ENCODE measurements around the gene ARHGAP23.
A peak's percentile ranks its signal among the peaks of the same experiment; 100 is the strongest.
"Not testable (repeated sequence)": the region's sequence is repeated elsewhere in the genome, so short reads cannot be mapped to it uniquely, and the experiment has no call there.

ARHGAP23 gene

GRCh38 chr17:38492067-38493040 is 64.1 kb downstream of the ARHGAP23 start:
- in situ Hi-C loops (cut with HindIII; ENCODE audit: low pct_ligation_motif_present, low sequenced_read_pairs); H3K27ac ChIP-seq; H3K4me3 ChIP-seq (ENCODE audit: low read depth, low read length); H3K27me3 ChIP-seq (replicated peaks): not testable (repeated sequence)
- peak; percentile 76 for TF ChIP-seq CTCF (IDR thresholded peaks at IDR 0.05; ENCODE audit: low read depth, low read length, missing control alignments)
- peaks cover 50% of the 10 kb centered on the region for H3K36me3 ChIP-seq (replicated peaks)
- peak; percentile 93 for DNase-seq

DNA sequence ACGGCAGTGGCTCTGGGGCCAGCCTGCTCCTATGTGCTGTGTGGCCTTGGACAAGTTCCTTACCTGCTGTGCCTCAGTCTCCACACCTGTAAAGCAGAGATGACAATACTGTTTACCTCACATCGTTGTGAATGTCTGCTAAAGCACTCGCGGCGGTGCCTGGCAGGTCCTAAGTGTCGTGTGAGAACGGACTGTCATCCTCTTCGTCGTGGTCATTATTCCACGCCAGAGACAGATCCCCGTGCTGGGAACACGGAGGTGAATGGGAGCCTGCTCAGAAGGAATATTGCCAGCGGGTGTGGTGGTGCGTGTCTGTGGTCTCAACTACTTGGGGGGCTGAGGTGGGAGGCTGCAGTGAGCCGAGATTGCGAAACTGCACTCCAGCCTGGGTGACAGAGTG is 65.9 kb downstream of the ARHGAP23 start:
- H3K4me3 ChIP-seq (ENCODE audit: low read depth, low read length); DNase-seq; H3K27me3 ChIP-seq (replicated peaks); H3K27ac ChIP-seq; in situ Hi-C loops (cut with HindIII; ENCODE audit: low pct_ligation_motif_present, low sequenced_read_pairs): not testable (repeated sequence)
- H3K36me3 ChIP-seq (replicated peaks), result peaks cover 55% of the 10 kb centered on the region

DNA sequence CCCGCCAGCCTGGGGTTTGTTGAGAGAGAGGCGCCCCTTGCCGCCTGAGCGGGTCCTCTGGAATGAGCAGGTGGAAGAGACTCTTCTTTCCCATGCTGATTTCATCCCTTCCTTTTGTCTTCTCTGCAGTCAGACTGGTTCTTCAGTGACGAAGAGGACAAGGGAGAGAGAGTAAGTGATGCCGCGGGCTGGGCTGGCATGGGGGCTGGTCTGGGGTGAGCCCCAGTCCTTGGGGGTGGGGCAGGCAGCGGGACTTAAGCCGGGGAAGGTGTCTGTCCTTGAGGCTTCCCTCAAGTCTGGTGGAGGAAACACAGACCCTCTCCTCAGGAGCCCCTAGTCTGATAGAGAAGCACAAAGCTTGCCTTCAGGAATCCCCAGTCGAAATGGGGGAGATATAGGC is 69.4 kb downstream of the ARHGAP23 start:
- H3K36me3 ChIP-seq (replicated peaks), result peaks cover 51% of the 10 kb centered on the region
- H3K4me3 ChIP-seq (ENCODE audit: low read depth, low read length); DNase-seq; H3K27ac ChIP-seq; H3K27me3 ChIP-seq (replicated peaks); in situ Hi-C loops (cut with HindIII; ENCODE audit: low pct_ligation_motif_present, low sequenced_read_pairs): not testable (repeated sequence)

DNA sequence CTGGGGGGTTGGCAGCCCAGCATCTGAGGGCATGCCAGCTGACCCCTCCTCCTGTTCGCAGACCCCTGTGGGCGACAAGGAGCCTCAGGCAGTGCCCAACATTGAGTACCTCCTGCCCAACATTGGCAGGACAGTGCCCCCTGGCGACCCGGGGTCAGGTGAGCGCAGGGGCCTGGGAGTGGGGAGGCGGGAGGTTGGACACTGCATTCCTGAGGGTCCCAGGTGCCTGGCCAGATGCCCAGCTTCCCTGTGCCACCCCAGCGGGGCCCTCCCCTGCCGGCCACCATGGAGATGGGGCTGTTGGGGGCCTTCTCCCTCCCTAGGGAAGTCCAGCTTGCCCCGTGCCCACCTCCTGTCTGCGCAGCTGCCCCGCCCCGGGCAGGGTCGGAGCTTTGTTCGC is 70.1 kb downstream of the ARHGAP23 start:
- peak; percentile 9 for TF ChIP-seq CTCF (IDR thresholded peaks at IDR 0.05; ENCODE audit: low read depth, low read length, missing control alignments)
- in situ Hi-C loops (cut with HindIII; ENCODE audit: low pct_ligation_motif_present, low sequenced_read_pairs), result no loop called here
- no peak for DNase-seq
- no peaks in the 10 kb centered on the region for H3K27me3 ChIP-seq (replicated peaks)
- no peak overlapping the region for H3K27ac ChIP-seq
- H3K4me3 ChIP-seq (ENCODE audit: low read depth, low read length), result no peak overlapping the region
- peaks cover 53% of the 10 kb centered on the region for H3K36me3 ChIP-seq (replicated peaks)

DNA sequence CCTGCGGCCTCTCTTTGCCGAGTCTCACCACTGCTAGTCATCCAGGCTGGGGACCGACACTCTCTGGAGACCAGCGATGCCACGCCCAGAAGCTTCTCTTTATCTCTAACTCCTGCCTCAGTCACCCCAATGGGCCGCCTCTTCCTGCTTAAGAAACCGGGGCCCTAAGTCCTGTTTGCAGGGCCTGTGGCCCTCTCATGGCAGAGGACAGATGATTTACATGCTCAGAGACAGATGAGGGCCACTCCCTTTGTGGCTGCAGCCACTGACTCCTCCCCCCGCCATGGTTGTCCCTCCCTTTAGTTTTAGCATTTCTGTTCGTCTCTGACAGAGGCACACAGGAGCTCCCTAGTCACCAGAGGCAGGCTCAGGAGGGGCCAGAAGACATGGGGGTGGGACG is 71.0 kb downstream of the ARHGAP23 start:
- peaks cover 53% of the 10 kb centered on the region for H3K36me3 ChIP-seq (replicated peaks)
- in situ Hi-C loops (cut with HindIII; ENCODE audit: low pct_ligation_motif_present, low sequenced_read_pairs); DNase-seq: not testable (repeated sequence)

GRCh38 chr17:38501718-38502117 is 73.5 kb downstream of the ARHGAP23 start:
- H3K27me3 ChIP-seq (replicated peaks); in situ Hi-C loops (cut with HindIII; ENCODE audit: low pct_ligation_motif_present, low sequenced_read_pairs); H3K4me3 ChIP-seq (ENCODE audit: low read depth, low read length); DNase-seq; H3K27ac ChIP-seq: not testable (repeated sequence)
- peaks cover 62% of the 10 kb centered on the region for H3K36me3 ChIP-seq (replicated peaks)

More for the DNA sequence above, 71.0 kb downstream of the ARHGAP23 start:
- not testable (repeated sequence) for H3K27me3 ChIP-seq (replicated peaks); H3K4me3 ChIP-seq (ENCODE audit: low read depth, low read length); H3K27ac ChIP-seq

DNA sequence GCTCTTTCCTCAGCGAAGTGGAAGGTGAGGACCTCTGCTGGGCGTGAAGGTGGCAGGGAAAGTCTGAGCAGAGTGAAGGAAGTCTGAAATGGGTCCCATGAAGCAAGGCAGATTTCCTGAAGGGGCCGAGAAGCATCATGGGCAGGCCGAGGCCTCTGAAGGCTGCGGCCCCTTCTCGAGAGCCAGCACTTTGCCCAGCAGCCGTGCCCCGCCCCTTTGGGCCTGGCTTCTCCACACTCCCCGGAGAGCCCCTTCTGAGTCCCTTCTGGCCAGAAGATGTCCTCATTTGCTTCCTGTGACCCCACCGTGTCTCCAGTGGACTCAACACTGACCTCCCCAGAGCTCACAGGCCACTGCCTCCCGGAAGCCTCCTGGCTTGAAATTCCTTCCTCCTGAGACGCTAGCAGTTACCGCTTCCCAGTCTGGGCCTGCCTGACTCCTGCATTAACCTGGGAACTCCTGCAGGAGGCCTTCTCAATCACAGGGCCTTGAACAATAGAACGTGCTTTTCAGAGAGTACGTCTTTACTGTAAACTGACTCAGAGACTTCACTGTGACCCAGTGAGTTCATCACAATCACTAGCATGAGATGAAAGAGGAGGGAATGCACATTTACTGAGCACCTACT is 75.1 kb downstream of the ARHGAP23 start:
- in situ Hi-C loops (cut with HindIII; ENCODE audit: low pct_ligation_motif_present, low sequenced_read_pairs), result not testable (repeated sequence)

DNA sequence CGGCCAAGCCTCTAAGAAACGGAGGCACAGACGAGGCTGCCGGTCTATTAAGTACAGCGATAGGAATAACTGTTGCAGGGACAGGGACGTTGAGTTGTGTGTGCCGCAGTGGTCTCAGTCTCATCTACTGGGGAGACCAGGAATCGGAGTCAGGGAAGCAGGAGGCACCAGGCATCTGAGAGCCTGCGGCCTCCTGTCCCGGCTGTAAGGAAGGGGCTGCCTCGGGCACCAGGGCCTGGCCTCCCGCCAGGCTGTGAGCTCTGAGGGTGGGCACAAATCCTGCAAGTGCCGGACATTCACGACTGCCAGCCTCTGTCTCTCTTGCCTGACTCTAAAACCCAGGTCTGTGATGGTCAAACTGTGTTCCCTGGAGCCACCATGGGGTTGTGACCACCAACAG is 76.0 kb downstream of the ARHGAP23 start:
- Histone ChIP-seq H3K27me3 (replicated peaks) (no peaks in the 10 kb centered on the region), H3K36me3 (replicated peaks) (peaks cover 60% of the 10 kb centered on the region), H3K27ac (no peak overlapping the region), H3K4me3 (ENCODE audit: low read depth, low read length) (no peak overlapping the region)
- DNase-seq, result no peak
- in situ Hi-C loops (cut with HindIII; ENCODE audit: low pct_ligation_motif_present, low sequenced_read_pairs), result no loop called here
- TF ChIP-seq CTCF (IDR thresholded peaks at IDR 0.05; ENCODE audit: low read depth, low read length, missing control alignments), result no peak

More for the DNA sequence above, 75.1 kb downstream of the ARHGAP23 start:
- H3K27ac ChIP-seq; H3K27me3 ChIP-seq (replicated peaks); DNase-seq; H3K4me3 ChIP-seq (ENCODE audit: low read depth, low read length): not testable (repeated sequence)
- peaks cover 64% of the 10 kb centered on the region for H3K36me3 ChIP-seq (replicated peaks)
